ENCODE data around the gene ENTPD6.

The ENTPD6 gene

DNA sequence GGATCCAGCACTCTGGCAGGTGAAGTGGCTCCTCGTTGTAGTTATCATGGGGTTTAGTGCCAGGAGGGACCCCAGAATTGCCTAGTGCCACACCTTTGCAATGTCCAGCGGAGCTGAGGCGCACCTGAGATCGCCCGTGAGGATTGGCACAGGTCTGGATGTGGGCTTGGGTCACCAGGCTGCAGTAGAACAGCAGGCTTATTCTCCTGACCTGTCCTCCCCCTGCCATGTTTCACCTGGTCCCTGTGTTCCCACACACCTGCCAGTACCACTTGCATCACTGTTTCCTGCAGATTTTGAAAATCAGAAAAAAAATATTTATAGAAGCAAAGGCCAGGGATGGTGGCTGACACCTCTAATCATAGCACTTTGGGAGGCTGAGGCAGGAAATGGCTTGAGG lies 16.7 kb downstream of the ENTPD6 start:
- Histone ChIP-seq H3K4me3 (ENCODE audit: low read length) (no peak overlapping the region), H3K4me1 (ENCODE audit: control insufficient read depth, insufficient read depth, low read length) (no peaks in the 10 kb centered on the region), H3K36me3 (ENCODE audit: control insufficient read depth, insufficient read depth, low read length, severe bottlenecking) (peaks cover 70% of the 10 kb centered on the region), H3K9me3 (ENCODE audit: control insufficient read depth, low read length) (no peaks in the 10 kb centered on the region), H3K27me3 (replicated peaks; ENCODE audit: control insufficient read depth, insufficient read depth, low read length) (no peaks in the 10 kb centered on the region), H3K9ac (ENCODE audit: low read length) (no peak overlapping the region)
- DNase-seq (ENCODE audit: low read depth): no peak

DNA sequence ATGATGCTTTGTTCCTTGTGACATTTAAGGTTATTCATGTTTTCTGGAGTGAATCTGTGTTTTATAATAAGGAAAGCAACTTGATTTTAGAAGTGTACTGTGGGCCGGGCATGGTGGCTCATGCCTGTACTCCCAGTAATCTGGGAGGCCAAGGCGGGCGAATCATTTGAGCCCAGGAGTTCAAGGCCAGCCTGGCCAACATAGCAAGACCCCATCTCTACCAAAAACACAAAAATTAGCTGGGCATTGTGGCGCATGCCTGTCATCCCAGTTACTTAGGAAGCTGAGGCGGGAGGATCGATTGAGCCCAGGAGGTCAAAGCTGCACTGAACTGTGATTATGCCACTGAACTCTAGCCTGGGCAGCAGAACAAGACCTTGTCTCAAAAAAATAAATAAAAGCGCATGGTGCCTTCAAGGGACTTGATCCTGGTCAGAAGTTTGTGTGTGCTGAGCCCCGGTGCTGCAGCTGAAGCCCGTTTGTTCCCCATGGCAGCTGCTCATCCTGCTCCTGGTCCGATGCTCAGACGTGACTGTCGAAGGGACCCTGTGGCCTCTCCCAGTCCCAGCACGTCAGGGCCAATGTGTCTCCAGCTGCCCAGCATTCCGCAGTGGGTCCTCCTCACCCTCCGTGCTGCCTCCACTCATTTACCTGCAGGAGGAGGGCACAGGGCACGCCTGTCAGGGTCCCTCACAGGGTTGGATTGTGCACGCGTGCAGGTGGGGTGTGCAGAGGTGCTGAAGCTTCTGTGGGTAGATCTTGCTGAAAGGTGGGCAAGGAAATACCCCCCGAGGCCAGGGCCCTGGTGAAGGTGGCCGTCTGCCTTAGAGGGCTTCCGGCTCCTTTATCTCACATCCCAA lies 18.3 kb downstream of the ENTPD6 start:
- Histone ChIP-seq H3K9me3 (ENCODE audit: control insufficient read depth, low read length) (no peaks in the 10 kb centered on the region), H3K9ac (ENCODE audit: low read length) (no peak overlapping the region), H3K4me3 (ENCODE audit: low read length) (no peak overlapping the region), H3K27me3 (replicated peaks; ENCODE audit: control insufficient read depth, insufficient read depth, low read length) (no peaks in the 10 kb centered on the region), H3K4me1 (ENCODE audit: control insufficient read depth, insufficient read depth, low read length) (no peaks in the 10 kb centered on the region), H3K36me3 (ENCODE audit: control insufficient read depth, insufficient read depth, low read length, severe bottlenecking) (peaks cover 85% of the 10 kb centered on the region)
- no peak for DNase-seq (ENCODE audit: low read depth)

DNA sequence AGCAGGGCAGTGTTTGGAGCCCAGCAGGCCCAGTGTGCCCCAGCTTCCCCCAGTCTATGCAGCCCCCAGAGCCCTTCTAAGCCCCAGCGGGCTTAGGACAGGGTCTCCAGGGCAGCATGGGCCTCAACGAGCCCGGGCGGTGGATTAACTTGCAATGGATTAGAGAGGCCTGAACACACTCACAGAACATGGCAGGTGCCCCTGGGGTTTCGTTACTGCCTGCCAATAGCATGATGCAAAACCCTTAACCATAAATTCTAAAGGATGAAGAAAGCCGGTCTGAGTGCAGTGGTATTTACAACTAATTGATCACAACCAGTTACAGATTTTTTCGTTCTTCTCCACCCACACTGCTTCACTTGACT lies 18.9 kb downstream of the ENTPD6 start:
- no peak overlapping the region for H3K4me3 ChIP-seq (ENCODE audit: low read length)
- H3K4me1 ChIP-seq (ENCODE audit: control insufficient read depth, insufficient read depth, low read length): no peaks in the 10 kb centered on the region
- H3K9ac ChIP-seq (ENCODE audit: low read length): no peak overlapping the region
- no peaks in the 10 kb centered on the region for H3K9me3 ChIP-seq (ENCODE audit: control insufficient read depth, low read length)
- H3K27me3 ChIP-seq (replicated peaks; ENCODE audit: control insufficient read depth, insufficient read depth, low read length): no peaks in the 10 kb centered on the region
- H3K36me3 ChIP-seq (ENCODE audit: control insufficient read depth, insufficient read depth, low read length, severe bottlenecking): peaks cover 90% of the 10 kb centered on the region
- DNase-seq (ENCODE audit: low read depth): no peak

DNA sequence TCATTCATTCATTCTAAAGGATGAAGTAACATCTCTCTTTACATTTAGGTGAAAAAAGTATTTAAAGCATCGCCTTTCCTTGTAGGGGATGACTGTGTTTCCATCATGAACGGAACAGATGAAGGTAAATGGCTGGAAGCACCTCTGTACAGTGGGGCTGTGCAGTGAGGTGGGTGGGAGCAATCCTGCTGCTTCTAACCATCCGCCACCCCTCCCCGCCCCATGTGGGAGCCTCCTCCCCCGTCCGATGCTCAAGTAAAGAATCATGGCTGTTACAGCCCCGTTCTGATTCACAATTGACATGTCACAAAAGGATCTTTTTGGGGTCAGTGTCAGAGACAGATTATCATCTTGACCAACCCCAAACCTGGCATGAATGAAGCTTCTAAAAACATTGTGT lies 19.3 kb downstream of the ENTPD6 start:
- no peaks in the 10 kb centered on the region for H3K9me3 ChIP-seq (ENCODE audit: control insufficient read depth, low read length)
- H3K4me1 ChIP-seq (ENCODE audit: control insufficient read depth, insufficient read depth, low read length): no peaks in the 10 kb centered on the region
- H3K4me3 ChIP-seq (ENCODE audit: low read length): no peak overlapping the region
- H3K27me3 ChIP-seq (replicated peaks; ENCODE audit: control insufficient read depth, insufficient read depth, low read length): no peaks in the 10 kb centered on the region
- DNase-seq (ENCODE audit: low read depth): no peak
- peaks cover 88% of the 10 kb centered on the region for H3K36me3 ChIP-seq (ENCODE audit: control insufficient read depth, insufficient read depth, low read length, severe bottlenecking)
- H3K9ac ChIP-seq (ENCODE audit: low read length): no peak overlapping the region

DNA sequence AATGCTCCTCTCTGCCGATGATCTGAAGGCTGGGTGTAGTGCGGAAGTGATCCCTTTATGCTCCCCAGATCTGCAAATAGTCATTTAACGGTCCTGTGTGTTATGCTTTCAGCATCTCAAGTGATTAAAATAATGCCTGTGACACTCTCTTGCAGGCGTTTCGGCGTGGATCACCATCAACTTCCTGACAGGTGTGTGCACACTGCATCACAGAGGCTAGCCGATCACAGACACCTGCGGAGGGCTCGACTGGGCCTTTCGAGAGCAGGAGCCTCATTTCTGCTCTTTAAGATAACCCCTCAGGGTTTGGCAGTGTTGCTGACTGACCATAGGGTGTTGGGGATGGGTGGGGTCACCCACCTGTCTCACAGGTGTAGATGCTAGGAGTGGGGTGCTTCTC lies 20.0 kb downstream of the ENTPD6 start:
- Histone ChIP-seq H3K9me3 (ENCODE audit: control insufficient read depth, low read length) (no peaks in the 10 kb centered on the region), H3K27me3 (replicated peaks; ENCODE audit: control insufficient read depth, insufficient read depth, low read length) (no peaks in the 10 kb centered on the region), H3K4me1 (ENCODE audit: control insufficient read depth, insufficient read depth, low read length) (no peaks in the 10 kb centered on the region), H3K36me3 (ENCODE audit: control insufficient read depth, insufficient read depth, low read length, severe bottlenecking) (peaks cover 83% of the 10 kb centered on the region), H3K9ac (ENCODE audit: low read length) (no peak overlapping the region), H3K4me3 (ENCODE audit: low read length) (no peak overlapping the region)
- DNase-seq (ENCODE audit: low read depth): no peak

DNA sequence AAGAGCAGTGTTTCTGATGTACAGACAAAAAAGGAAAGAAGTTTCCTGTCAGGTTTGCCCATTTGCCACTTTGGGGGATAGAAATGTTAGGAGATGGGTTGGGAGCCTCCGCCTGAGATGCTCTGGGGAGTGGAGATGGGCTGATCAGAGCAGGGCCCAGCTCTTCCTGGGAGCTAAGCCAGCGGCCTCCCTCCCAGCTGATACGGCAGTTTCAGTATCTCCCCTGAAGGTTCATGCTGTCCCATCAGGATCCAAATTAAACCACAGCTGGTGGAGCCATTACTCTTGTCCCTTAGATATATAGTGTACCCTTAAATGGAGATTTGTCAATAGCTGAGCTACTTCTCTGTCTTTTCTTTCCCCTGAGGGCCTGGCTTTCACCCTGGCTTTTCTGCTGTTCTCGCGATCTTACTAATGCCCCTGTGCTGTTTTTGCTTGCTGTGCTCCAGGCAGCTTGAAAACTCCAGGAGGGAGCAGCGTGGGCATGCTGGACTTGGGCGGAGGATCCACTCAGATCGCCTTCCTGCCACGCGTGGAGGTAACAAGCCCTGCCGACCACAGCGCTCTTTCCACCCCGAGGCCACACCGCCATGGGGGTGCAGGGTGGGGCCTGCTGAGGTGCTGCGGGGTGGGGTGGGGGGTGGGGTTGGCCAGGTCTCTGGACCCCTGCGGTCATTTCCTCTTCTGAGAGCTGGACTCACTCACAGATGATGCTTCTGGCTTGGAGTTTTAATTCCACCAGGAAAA lies 20.9 kb downstream of the ENTPD6 start:
- no peak for DNase-seq (ENCODE audit: low read depth)
- Histone ChIP-seq H3K27me3 (replicated peaks; ENCODE audit: control insufficient read depth, insufficient read depth, low read length) (no peaks in the 10 kb centered on the region), H3K4me3 (ENCODE audit: low read length) (no peak overlapping the region), H3K4me1 (ENCODE audit: control insufficient read depth, insufficient read depth, low read length) (peaks cover 3% of the 10 kb centered on the region), H3K9ac (ENCODE audit: low read length) (no peak overlapping the region), H3K36me3 (ENCODE audit: control insufficient read depth, insufficient read depth, low read length, severe bottlenecking) (peaks cover 77% of the 10 kb centered on the region), H3K9me3 (ENCODE audit: control insufficient read depth, low read length) (no peaks in the 10 kb centered on the region)

DNA sequence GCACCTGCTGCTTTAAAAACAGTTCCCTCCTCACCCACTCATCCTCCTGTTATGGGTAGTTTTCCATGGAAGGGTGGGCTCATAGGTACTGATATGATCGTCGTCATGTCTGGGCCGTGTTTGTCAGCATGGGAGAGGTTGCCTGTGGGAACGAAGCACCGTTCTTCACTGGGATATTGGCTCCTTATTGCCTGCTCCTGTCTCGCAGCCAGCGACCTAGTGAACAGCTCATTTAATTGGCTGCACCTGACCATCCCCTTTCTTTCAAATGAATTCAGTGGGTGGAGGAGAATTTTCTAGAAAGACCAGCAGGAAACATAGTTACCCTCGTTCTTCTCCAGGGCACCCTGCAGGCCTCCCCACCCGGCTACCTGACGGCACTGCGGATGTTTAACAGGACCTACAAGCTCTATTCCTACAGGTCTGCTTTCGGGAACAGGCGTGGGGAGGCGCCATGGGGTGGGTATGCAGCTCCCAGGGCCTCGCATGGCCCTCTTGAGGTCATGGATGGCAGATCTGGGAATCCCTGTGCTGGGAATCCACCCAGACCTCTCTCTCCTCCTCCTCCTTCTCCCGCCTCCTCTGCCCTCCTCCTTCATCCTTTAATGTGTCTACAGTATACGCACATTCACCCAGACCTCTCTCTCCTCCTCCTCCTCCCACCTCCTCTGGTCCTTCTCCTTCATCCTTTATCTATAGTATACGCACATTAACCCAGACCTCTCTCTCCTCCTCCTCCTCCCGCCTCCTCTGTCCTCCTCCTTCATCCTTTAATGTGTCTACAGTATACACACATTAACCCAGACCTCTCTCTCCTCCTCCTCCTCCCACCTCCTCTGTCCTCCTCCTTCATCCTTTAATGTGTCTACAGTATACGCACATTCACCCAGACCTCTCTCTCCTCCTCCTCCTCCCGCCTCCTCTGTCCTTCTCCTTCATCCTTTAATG lies 21.9 kb downstream of the ENTPD6 start:
- Histone ChIP-seq H3K4me3 (ENCODE audit: low read length) (no peak overlapping the region), H3K9ac (ENCODE audit: low read length) (no peak overlapping the region), H3K9me3 (ENCODE audit: control insufficient read depth, low read length) (no peaks in the 10 kb centered on the region), H3K27me3 (replicated peaks; ENCODE audit: control insufficient read depth, insufficient read depth, low read length) (no peaks in the 10 kb centered on the region), H3K4me1 (ENCODE audit: control insufficient read depth, insufficient read depth, low read length) (peaks cover 11% of the 10 kb centered on the region), H3K36me3 (ENCODE audit: control insufficient read depth, insufficient read depth, low read length, severe bottlenecking) (peaks cover 66% of the 10 kb centered on the region)
- DNase-seq (ENCODE audit: low read depth): no peak

DNA sequence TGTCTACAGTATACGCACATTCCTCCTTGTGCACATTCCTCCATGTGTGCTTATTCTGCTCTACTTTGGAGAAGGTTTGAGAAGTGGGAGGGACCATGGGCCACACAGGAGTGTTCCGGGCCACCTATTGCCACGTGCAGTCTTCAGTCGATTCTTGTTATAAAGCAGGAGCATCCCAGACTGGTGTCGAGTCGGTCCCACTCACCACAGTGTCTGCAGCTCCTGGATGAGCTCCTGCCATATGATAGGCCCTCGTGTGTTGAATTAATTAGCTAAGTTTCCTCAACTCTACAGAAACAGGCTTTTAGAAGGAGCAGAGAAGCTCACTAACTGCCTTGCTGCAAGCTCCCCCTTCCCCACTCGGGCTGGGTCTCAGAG lies 22.6 kb downstream of the ENTPD6 start:
- Histone ChIP-seq H3K9me3 (ENCODE audit: control insufficient read depth, low read length) (no peaks in the 10 kb centered on the region), H3K4me1 (ENCODE audit: control insufficient read depth, insufficient read depth, low read length) (peaks cover 11% of the 10 kb centered on the region), H3K4me3 (ENCODE audit: low read length) (no peak overlapping the region), H3K27me3 (replicated peaks; ENCODE audit: control insufficient read depth, insufficient read depth, low read length) (no peaks in the 10 kb centered on the region), H3K36me3 (ENCODE audit: control insufficient read depth, insufficient read depth, low read length, severe bottlenecking) (peaks cover 62% of the 10 kb centered on the region), H3K9ac (ENCODE audit: low read length) (no peak overlapping the region)
- DNase-seq (ENCODE audit: low read depth): no peak

DNA sequence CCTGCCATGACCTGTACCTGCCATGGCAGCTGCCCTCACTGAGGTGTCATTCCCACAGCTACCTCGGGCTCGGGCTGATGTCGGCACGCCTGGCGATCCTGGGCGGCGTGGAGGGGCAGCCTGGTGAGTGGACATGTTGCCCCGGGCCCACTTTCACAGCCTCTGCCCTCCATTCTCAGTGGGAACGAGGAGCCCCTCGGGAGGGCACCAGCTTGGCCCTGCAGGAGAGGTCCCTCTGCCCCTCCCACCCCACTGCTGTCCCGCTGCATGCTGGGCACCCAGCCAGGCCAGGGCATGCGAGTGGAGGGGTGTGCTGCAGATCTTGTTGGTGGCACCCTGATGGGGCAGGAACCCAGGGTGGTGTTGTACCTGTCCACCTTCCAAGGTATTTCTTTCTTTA lies 23.0 kb downstream of the ENTPD6 start:
- H3K4me3 ChIP-seq (ENCODE audit: low read length): no peak overlapping the region
- no peaks in the 10 kb centered on the region for H3K9me3 ChIP-seq (ENCODE audit: control insufficient read depth, low read length)
- peaks cover 58% of the 10 kb centered on the region for H3K36me3 ChIP-seq (ENCODE audit: control insufficient read depth, insufficient read depth, low read length, severe bottlenecking)
- no peak overlapping the region for H3K9ac ChIP-seq (ENCODE audit: low read length)
- DNase-seq (ENCODE audit: low read depth): no peak
- H3K4me1 ChIP-seq (ENCODE audit: control insufficient read depth, insufficient read depth, low read length): peaks cover 15% of the 10 kb centered on the region
- H3K27me3 ChIP-seq (replicated peaks; ENCODE audit: control insufficient read depth, insufficient read depth, low read length): no peaks in the 10 kb centered on the region

DNA sequence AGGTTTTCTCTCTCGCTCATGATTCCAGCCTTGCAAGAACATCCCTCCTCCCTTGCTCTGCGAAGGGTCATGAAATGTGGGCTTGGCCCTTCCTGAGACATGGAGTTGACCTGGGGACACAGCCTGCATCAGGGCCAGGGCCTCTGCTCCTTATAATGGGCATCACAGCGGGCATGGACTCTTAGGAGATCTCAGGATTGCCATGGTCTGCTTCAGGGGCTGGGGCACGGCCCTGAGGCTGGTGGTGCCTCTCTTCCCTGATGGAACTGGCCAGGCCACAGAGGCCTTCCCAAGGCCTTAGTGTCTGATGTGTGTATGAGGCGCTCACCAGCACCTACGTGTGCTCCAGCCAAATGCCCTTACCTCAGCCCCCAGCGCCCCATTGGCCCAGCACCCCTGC lies 23.9 kb downstream of the ENTPD6 start:
- Histone ChIP-seq H3K36me3 (ENCODE audit: control insufficient read depth, insufficient read depth, low read length, severe bottlenecking) (peaks cover 50% of the 10 kb centered on the region), H3K4me1 (ENCODE audit: control insufficient read depth, insufficient read depth, low read length) (peaks cover 15% of the 10 kb centered on the region), H3K27me3 (replicated peaks; ENCODE audit: control insufficient read depth, insufficient read depth, low read length) (no peaks in the 10 kb centered on the region), H3K4me3 (ENCODE audit: low read length) (no peak overlapping the region), H3K9ac (ENCODE audit: low read length) (no peak overlapping the region), H3K9me3 (ENCODE audit: control insufficient read depth, low read length) (no peaks in the 10 kb centered on the region)
- no peak for DNase-seq (ENCODE audit: low read depth)
